Heart left ventricle (tissue), 13 donors: ENCODE measurements around the gene TRIM24.

Source experiments
- POLR2A ChIP-seq, 2 donors: fragments of 450-650 bp; IDR thresholded peaks; one replicate each; pipeline ENCODE4 v1.6.1; 2017; ENCODE audit warnings: antibody characterized with exemption in 2 of 2, mild to moderate bottlenecking in 2 of 2, moderate library complexity in 2 of 2
- TF ChIP-seq, protein P1 (sequence below), 12 donors: fragments of 200-600 bp; sonication (generic) in 4 of 12; IDR thresholded peaks; one replicate each; pipeline versions ENCODE4 v1.5.0 to v1.8.0; 2018 to 2022; ENCODE audit warnings: antibody characterized with exemption in 12 of 12, mild to moderate bottlenecking in 5 of 12
- donor health status: ischemic (EF 13 %, LVEDD 7.1; RV severe dilation, severe dysfunction).
- donor health status: DM: no; HTN: yes; CAD: no.
- donor health status: DM: no; HTN: no; CAD: no.
- donor health status: ischemic (EF 25% LVEDD 6.9; RV normal size, moderate dysfunction).
- donor health status: ischemic (EF 25% LVEDD 5.7; RV mildly dilated, moderate dysfunction).
- donor health status: ischemic (EF 35%, LVEDD 5.7; RV mildly dilated, moderate dysfunction).
- donor health status: nonischemic (EF 11% LVEDD 7.7; RV severe dilation, severe dysfunction).
- donor health status: DM: yes; HTN: yes; CAD: no.
- donor health status: PGD.
- donor health status: ischemic (EF 29% LVEDD 5.4; RV normal size, mild dysfunction).
- donor health status: nonischemic (EF 23%, LVEDD 6.1; RV moderate dilation, normal function).

DNA sequence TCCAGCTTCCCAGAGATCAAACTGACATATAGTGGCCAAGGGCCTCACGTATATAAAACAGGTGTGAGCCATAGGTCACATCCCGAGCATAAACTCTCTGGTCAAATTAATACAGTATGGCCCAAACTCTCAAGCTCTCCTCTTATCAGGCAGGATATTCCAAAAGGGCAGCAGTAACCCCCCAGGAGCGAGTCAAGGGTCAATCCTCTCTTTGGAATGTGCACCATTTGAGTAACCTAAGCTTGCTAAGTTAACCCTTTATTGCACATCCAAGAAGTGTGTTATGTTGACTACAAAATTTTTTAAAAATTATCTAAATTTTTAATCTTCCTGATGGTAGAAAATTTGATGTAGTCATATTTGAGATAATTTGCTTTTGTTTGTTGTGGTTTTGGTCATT is 4.5 kb upstream of the TRIM24 start:
- no peak for TF ChIP-seq POLR2A (IDR thresholded peaks at IDR 0.05)
- TF ChIP-seq, protein P1, sequence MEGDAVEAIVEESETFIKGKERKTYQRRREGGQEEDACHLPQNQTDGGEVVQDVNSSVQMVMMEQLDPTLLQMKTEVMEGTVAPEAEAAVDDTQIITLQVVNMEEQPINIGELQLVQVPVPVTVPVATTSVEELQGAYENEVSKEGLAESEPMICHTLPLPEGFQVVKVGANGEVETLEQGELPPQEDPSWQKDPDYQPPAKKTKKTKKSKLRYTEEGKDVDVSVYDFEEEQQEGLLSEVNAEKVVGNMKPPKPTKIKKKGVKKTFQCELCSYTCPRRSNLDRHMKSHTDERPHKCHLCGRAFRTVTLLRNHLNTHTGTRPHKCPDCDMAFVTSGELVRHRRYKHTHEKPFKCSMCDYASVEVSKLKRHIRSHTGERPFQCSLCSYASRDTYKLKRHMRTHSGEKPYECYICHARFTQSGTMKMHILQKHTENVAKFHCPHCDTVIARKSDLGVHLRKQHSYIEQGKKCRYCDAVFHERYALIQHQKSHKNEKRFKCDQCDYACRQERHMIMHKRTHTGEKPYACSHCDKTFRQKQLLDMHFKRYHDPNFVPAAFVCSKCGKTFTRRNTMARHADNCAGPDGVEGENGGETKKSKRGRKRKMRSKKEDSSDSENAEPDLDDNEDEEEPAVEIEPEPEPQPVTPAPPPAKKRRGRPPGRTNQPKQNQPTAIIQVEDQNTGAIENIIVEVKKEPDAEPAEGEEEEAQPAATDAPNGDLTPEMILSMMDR (IDR thresholded peaks at IDR 0.05) = no peak
